GOT3 (cell line): ENCODE measurements around the gene ACTN2.
"Not testable (repeated sequence)": the region's sequence is repeated elsewhere in the genome, so short reads cannot be mapped to it uniquely, and the experiment has no call there.

ENCODE experiments used
- DNase-seq: peaks from one replicate; lab custom pipeline; 2025; ENCODE audit warnings: mixed read lengths; lab: John Stamatoyannopoulos, UW

Gene ACTN2

GRCh38 chr1:236685917-236686814 lies at the start of gene ACTN2:
Gene ACTN2, plus strand, starts transcription at chr1:236686499. Its CDS starts 175 bp downstream, at chr1:236686674.
- no peak for DNase-seq

DNA sequence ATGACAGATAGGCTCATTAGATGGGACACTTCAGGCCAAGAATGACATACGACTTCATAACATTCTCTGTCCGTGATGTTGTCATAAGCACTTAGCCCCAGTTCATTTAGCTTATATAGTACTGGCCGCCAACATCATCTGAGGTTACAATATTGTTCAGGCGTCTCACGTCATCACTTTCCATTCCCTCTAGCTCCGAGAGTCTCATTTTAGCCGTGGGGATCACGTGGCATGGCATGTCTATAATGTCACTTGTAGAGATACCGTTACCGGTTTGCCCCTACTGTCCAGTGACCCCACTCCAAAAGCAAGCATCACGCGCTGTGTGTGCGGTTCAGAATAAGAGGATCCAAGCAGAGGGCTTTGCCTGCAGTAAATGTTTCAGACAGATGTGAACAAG lies 47.4 kb upstream of the ACTN2 start:
- DNase-seq = no peak

- DNase-seq = no peak
These were observed 46.6 kb upstream of the ACTN2 start for GRCh38 chr1:236639686-236640085.

GRCh38 chr1:236642763-236643162 lies 43.5 kb upstream of the ACTN2 start:
- DNase-seq = no peak

DNA sequence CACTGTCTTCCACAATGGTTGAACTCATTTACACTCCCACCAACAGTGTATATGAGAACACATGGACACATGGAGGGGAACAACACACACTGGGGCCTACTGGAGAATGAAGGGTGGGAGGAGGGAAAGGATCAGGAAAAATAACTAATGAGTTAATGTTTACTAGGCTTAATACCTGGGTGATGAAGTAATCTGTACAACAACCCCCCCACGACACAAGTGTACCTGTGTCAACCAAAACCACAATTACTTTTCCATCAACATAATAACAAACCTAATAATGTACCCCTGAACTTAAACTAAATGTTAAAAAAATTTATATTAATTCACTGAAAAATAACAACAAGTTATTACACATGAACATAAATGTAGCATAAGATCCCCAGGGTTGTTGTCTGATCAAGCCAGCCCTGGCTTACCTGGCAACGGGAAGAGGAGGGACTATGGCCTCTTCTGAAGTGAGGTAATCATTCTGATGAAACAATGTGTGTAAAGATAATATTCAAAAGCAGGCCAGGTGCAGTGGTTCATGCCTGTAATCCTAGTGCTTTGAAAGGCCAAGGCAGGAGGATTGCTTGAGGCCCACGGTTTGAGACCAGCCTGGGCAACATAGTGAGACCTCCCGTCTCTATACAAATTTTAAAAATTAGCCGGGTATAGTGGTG lies 41.2 kb upstream of the ACTN2 start:
- no peak for DNase-seq

GRCh38 chr1:236654511-236654910 lies 31.8 kb upstream of the ACTN2 start:
- DNase-seq = no peak

DNA sequence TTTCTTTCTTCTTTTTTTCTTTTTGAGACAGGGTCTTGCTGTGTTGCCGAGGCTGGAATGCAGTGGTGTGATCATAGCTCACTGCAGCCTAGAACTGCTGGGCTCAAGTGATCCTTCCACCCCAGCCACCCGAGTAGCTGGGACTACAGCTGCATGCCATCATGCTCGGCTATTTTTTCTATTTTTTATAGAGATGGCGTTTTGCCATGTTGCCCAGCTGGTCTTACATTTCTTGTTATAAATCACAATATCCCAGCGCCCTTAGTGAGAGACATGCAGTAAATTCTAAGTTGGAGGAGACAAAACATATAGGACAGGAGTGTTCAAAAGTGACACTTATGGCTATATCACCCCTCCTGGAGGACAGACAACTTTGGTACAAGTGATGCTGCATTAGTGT lies 31.3 kb upstream of the ACTN2 start:
- no peak for DNase-seq

GRCh38 chr1:236657398-236657797 lies 28.9 kb upstream of the ACTN2 start:
- DNase-seq = no peak

DNA sequence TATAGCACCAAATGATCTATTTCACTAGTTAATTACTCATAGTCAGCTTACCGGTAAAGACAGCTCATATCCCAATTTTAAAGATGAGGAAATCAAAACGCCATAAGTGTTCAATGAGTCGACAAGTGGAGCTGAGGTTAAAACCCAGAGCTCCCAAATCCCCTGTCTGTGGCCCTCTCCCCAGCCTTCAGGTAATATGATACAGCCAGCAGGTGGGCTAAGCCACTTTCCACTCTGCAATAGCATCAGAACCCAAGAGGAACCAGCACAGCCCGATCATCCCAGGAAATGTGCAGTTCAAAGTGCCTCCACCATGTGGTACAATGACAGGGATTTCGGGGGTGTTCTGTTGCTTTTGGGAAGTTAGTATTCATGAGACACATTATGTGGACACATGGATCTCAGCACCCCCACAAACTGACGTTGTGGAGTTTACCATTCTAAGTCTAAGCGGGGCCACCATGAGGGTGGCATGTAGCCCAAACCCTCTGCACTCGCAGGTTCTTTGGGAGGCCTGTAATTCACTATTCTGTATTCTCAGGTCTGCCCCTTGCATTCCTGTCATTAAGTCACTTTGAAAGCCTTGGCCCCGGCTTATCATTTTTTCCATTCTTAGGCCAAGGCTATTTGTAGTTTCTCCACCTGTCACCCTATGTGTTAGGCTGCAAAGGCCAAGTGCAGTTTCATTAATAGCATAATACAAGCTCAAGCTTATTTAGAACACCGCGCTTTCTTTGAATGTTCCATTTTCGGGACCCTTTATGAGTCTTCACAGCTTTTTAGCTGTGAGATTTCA lies 26.3 kb upstream of the ACTN2 start:
- no peak for DNase-seq

- no peak for DNase-seq
These were observed 22.4 kb upstream of the ACTN2 start for GRCh38 chr1:236663934-236664333.

DNA sequence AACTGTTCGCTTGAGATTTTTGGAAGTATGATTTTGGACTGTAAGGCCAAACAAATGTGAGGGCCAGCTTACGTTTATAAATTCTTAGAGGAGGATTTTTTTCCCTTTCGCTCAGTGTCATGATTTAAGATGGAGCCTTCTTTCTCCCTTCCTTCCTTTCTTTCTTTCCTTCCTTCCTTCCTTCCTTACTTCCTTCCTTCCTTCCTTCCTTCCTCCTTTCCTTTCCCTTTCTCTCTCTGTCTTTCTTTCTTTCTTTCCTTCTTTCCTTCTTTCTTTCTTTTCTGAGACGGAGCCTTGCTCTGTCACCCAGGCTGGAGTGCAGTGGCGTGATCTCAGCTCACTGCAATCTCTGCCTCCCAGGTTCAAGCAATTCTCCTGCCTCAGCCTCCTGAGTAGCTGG lies 17.4 kb upstream of the ACTN2 start:
- not testable (repeated sequence) for DNase-seq

DNA sequence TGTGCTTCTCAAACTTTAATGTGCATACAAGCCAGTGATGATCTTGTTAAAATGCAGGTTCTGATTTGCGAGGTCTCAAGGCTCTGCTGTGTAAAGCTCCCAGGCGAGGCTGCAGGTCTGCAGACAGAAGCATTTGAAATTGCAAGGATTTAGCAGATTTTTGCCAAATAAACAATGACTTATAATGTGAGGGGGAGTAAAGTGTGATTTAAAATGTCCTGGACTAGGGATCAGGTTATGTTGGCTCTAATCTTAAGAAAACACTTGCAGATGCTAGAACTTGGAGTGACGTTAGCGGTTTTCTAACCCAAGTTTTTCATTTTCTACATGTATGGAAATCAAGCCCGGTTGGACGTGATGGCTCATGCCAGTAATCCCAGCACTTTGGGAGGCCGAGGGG lies 16.2 kb upstream of the ACTN2 start:
- DNase-seq = no peak

DNA sequence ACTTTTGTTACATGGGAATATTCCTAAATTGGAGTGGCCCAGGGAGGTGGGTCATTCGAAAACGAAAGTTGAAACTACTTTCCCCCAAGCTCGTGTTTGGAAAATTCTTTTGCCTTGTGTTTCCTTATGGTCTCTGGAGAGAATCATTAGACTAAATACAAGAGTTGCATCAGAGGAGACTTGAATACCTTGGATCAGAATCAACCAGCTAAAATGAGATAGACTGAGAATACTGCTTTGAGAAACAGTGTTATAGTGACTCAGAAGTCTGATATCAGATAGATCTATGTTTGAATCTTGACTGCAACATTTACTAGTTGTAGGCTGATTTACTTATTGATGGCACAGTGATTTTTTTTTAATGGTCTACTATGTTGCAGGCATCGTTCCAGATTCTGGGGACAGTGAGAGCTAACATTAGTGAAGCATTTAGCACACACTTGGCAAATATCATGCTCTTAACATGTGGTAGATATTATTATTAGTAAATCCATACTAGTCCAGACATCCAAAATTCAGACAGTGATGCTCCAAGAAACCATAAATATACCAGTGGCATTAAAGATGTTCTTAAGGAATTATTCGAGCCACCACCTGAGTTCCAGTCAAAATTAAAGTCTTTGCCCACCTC lies 12.9 kb upstream of the ACTN2 start:
- no peak for DNase-seq

GRCh38 chr1:236677641-236678235 lies 8.6 kb upstream of the ACTN2 start:
- DNase-seq = no peak

GRCh38 chr1:236681219-236681618 lies 5.1 kb upstream of the ACTN2 start:
- no peak for DNase-seq

DNA sequence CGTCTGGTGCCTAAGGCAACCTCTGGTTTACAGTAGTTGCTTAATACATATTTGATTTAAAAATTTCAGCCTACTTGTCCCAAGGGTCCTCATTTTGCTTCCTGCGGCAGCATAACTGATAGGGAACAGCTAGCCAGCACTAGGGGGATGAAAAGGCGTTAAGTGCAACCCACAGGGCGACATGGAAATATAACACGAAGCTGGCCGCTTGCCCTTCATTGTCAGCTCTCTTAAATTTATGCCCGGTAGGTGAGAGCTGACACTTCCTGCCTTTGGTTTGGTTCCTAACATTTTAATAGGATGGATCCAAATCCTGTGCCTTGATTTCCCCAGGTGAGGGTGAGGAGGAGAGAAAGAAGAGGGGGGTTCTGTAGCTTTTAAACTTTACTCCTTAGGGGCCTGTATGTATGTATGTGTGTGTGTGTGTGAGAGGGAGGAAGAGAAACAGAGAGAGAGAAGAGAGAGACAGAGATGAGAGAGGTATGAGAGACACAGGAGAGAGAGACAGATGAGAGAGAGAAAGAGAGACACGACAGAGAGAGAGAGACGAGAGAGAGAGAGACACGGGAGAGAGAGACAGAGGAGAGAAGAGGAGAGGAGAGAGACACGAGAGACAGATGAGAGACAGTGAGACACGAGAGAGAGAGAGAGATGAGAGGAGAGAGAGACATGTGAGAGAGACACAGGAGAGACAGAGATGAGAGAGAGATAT lies 938 bp upstream of the ACTN2 start:
- DNase-seq = no peak

GRCh38 chr1:236686815-236687160 lies 489 bp downstream of the ACTN2 start:
- no peak for DNase-seq

DNA sequence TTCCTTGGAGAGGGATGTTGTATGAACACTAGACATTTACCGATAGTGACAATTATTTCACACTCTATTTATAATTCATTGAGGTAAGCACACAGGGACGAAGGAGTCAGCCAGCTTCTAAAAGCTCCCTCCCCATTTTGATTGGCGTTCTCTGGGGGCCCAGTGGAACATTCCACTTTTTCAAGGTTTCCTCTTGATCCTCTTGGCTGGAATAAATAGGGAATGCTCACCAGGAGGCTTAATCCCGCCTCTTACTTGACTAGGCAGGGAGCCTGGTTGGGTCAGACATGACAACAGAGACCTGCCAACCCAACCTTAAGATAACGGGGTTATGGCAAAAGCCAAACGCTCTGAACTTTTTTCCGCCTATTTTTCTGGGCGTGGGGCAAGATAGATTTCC lies 974 bp downstream of the ACTN2 start:
- no peak for DNase-seq

- no peak for DNase-seq
These were observed 2.4 kb downstream of the ACTN2 start for GRCh38 chr1:236688705-236689104.

DNA sequence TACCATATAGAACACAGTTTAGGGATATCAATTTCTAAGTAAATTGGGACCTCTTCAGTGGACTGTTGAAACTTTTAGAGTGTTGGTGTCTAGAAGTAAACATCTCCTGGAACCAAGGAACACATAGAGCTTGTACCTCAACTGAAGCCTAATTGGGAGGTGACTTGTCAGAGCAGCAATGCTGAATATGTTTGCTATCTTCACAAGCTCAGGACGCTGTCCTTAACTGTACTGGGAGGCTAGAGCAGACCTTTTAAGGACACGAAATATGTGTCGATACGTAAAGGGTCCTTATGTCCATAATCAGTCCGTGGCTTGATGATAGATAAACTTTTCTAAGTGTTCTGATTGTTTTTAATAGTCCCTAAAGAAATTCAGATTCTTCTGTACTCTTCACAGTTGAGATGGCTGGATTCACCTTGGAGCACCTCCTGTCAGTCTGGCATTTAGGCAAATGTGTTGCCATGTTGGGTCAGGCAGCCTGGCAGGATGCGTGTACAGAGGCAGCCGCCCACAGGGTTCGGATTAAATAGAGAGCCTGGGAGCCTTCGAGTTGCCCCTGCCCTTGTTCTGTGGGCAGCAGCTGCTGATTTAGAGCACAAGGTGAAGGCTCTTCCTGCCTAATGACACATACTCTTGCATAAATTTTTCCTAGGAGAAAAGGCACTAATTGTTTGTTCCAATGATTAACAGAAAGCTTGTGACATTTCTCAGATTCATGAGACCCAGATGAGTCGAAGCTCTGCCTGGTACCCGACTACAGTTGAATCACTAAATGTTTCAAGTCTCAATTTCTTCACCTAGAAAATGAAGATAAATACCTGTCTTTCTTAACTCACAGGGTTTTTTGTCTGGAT lies 3.6 kb downstream of the ACTN2 start:
- no peak for DNase-seq
